Amygdala (tissue), 56 donors: ENCODE results near the gene PLEKHH1.
"Not testable (repeated sequence)": the region's sequence is repeated elsewhere in the genome, so short reads cannot be mapped to it uniquely, and the experiment has no call there.

Experiments
- DNase-seq, 56 donors: peaks; one replicate each; lab custom pipeline; 2025; lab: John Stamatoyannopoulos, UW

PLEKHH1 gene

GRCh38 chr14:67610491-67610890 is 77.4 kb downstream of the PLEKHH1 start:
- DNase-seq: no peak

- peak in 5 of 56 donors; percentile 3 to 31 (median 7) for DNase-seq
Observed at GRCh38 chr14:67618617-67619063, 85.5 kb downstream of the PLEKHH1 start.

GRCh38 chr14:67619446-67620216 is 86.5 kb downstream of the PLEKHH1 start, which contains the start of gene ARG2:
TSS of gene ARG2 (plus strand) at chr14:67619920. CDS start at chr14:67619978, 58 bp downstream.
- peak; percentile 14 to 98 (median 81) for DNase-seq

- peak in 23 of 56 donors; percentile 3 to 60 (median 22) for DNase-seq
Observed at GRCh38 chr14:67620217-67620785, 87.2 kb downstream of the PLEKHH1 start.

DNA sequence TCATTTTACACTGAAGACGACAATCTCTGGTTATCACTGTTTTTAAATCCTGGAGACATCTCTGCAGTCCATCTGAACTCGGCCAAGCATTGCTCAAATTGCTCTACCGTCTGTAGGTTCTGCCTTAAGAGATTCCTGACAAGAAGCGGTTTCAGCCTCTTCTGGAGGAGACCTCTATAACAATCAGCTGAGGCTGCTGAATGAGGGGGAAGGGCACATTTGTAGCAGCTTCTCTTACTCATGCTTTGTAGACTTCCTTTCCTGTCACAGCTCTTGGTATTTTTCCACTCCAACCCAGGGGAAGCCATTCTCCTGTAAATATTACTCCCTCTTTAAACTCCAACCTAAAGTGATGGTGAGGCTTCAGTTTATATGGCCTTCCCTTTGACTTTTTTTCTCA is 89.6 kb downstream of the PLEKHH1 start:
- peak in 20 of 56 donors; percentile 1 to 57 (median 22) for DNase-seq

DNA sequence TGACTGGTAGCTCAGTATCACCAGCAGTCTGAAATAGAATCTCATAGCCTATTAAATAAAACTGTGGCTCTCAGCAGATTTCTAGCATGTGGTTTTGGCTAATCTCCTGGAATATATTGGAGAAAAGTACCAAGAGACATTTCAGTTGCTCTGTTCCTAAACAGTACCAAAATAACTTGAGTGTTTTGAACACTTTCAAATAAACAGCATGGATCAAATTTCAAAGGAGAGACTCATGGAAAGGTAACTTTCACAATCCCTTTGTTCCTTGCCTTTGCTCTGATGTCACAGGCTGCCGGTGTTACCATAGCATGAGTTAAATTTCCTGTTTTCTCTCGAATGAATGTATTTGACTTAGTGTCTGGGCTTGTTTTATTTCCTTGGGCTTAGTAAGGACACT is 90.0 kb downstream of the PLEKHH1 start:
- DNase-seq: no peak

- DNase-seq: not testable (repeated sequence)
Observed at GRCh38 chr14:67626131-67626530, 93.0 kb downstream of the PLEKHH1 start.

DNA sequence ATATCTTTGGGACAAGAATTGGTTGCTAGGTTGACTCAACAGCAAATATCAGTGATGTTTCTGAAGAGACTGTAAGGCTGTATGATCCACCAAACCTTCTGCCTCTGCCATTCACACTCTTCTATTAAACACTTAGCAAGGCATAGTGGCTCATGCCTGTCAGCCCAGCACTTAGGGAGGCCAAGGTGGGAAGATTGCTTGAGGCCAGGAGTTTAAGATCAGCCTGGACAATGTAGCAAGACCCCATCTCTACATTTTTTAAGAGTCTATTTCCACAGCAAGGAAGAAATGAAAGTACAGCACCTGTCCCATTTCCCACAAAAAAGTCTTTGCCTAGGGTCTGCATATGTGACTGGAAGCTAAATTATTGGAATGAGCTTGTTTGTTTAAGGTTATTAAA is 94.4 kb downstream of the PLEKHH1 start:
- DNase-seq: no peak

DNA sequence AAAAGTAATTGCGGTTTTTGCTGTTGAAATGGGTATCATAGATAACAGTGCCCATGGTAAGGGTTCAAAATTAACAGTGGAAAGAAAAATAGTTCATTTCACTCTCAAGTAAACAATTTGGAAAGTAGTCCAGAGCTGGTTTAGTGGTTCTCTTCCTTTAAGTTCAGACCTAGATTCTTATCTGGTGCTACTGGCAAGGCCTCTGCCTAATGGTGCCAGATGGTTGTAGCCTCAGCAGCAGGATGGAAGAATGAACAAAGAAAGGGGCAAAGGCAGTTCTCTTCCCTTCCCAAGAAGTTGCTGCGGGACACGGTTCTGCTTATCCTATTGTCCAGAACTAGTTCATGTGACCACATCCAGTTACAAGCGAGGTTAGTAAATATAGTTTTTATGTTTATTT is 97.1 kb downstream of the PLEKHH1 start:
- DNase-seq: no peak

- DNase-seq: no peak
Observed at GRCh38 chr14:67630938-67631337, 97.8 kb downstream of the PLEKHH1 start.

DNA sequence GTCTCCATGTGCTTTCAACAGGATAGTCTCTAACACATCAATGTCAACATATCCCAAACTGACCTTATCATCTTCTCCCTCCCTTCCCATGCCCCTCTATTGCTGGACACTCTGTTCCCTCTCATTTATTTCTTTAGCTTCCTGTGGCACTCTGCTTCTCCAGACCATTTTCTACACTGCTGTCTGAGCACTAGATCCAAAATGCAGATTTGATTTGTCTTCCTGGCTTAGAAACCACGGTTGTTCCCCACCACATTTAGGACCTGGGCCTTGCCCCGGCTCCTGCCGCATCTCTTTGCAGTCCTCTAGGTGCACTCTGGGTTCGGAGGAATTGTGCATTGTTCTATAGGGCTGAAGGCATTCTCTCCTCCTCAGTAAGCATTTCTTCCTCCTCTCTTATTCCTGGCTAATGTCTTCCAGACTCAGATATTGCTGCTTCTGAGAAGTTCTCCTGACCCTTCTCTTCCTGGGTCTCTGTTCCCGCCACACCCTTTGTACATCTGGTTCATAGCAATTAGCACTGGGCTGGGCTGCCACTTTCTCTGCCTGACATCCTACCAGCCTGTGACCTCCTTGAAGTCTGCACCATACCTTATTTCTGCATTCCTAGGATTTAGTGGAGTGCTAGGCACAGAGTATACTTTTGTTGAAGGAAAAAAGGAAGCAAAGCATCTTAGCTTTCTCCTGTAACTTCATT is 100.5 kb downstream of the PLEKHH1 start:
- DNase-seq: no peak

DNA sequence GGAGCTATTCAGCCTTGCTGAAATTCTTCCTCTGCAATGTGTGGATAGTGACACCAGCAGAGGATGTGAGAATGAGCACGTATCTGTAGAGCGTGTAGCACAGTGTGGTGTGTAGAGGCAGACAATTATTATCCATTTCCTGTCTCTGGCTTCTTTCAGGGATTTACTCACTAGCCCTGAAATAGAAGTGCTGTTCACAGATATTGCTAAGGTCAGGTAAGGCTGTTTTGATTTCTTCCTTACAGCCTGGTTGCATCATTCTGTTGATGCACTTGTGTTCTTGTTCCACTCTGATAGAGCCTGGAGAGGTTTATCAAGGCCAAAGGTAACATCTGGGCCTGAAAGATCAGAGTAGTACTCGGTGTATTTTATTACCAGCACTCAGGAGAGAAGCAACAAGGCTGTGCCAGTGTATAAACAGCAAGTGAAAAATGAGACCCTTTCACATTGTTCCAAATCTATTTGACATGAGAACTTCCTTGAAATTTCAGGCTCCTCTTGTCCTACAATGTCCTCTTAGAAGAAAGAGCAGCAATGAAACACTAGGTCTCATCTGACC is 103.3 kb downstream of the PLEKHH1 start:
- peak in 1 of 56 donors; percentile 4 for DNase-seq

- no peak for DNase-seq
Observed at GRCh38 chr14:67638642-67639041, 105.6 kb downstream of the PLEKHH1 start.
